Hypothalamus (tissue), 51 donors: ENCODE results near the gene EDA2R.
A peak's percentile ranks its signal among the peaks of the same experiment; 100 is the strongest.

ENCODE experiments used
- DNase-seq, 51 donors: peaks; one replicate each; lab custom pipeline; 2025; lab: John Stamatoyannopoulos, UW

The EDA2R gene

GRCh38 chrX:66638591-66639500 lies at the start of gene EDA2R:
Gene EDA2R, minus strand, starts transcription at chrX:66639078. Its CDS starts 23,058 bp downstream, at chrX:66616020.
- DNase-seq = peak in 21 of 51 donors; percentile 0 to 25 (median 6)

- no peak for DNase-seq
These were observed 45.3 kb upstream of the EDA2R start for GRCh38 chrX:66684196-66684595.

GRCh38 chrX:66680451-66680850 lies 41.6 kb upstream of the EDA2R start:
- DNase-seq = peak in 1 of 51 donors; percentile 0

- no peak for DNase-seq
These were observed 38.6 kb upstream of the EDA2R start for GRCh38 chrX:66677430-66677829.

- no peak for DNase-seq
These were observed 38.1 kb upstream of the EDA2R start for GRCh38 chrX:66676990-66677389.

GRCh38 chrX:66676413-66676812 lies 37.5 kb upstream of the EDA2R start:
- DNase-seq = no peak

- DNase-seq = no peak
These were observed 36.7 kb upstream of the EDA2R start for GRCh38 chrX:66675541-66675940.

GRCh38 chrX:66674506-66674905 lies 35.6 kb upstream of the EDA2R start:
- DNase-seq = no peak

- DNase-seq = no peak
These were observed 33.2 kb upstream of the EDA2R start for GRCh38 chrX:66672106-66672505.

GRCh38 chrX:66654411-66654810 lies 15.5 kb upstream of the EDA2R start:
- no peak for DNase-seq

- DNase-seq = no peak
These were observed 3.5 kb downstream of the EDA2R start for GRCh38 chrX:66635360-66635759.

GRCh38 chrX:66634272-66634671 lies 4.6 kb downstream of the EDA2R start:
- DNase-seq = no peak

GRCh38 chrX:66633541-66633940 lies 5.3 kb downstream of the EDA2R start:
- no peak for DNase-seq

- no peak for DNase-seq
These were observed 5.9 kb downstream of the EDA2R start for GRCh38 chrX:66632981-66633380.

- DNase-seq = no peak
These were observed 6.4 kb downstream of the EDA2R start for GRCh38 chrX:66632473-66632872.

- DNase-seq = no peak
These were observed 13.4 kb downstream of the EDA2R start for GRCh38 chrX:66625525-66625924.

- no peak for DNase-seq
These were observed 16.7 kb downstream of the EDA2R start for GRCh38 chrX:66622209-66622608.

- DNase-seq = no peak
These were observed 21.9 kb downstream of the EDA2R start for GRCh38 chrX:66616944-66617343.

- peak in 27 of 51 donors; percentile 0 to 48 (median 4) for DNase-seq
These were observed 36.4 kb downstream of the EDA2R start for GRCh38 chrX:66602381-66602938.

- DNase-seq = peak in 1 of 51 donors; percentile 0
These were observed 37.4 kb downstream of the EDA2R start for GRCh38 chrX:66601522-66601921.

GRCh38 chrX:66579219-66579618 lies 59.7 kb downstream of the EDA2R start:
- no peak for DNase-seq

GRCh38 chrX:66553973-66554372 lies 84.9 kb downstream of the EDA2R start:
- DNase-seq = no peak
